ENCODE data around the gene HES3.

The HES3 gene

GRCh38 chr1:6246497-6247467, 2.8 kb downstream of the HES3 start:
- TF ChIP-seq POLR2A (IDR thresholded peaks at IDR 0.05; ENCODE audit: low read length) (no peak), GATA1 (IDR thresholded peaks at IDR 0.05; ENCODE audit: low read depth, low read length) (no peak)
- peak; percentile 82 to 90 for DNase-seq

GRCh38 chr1:6247651-6248050, 3.7 kb downstream of the HES3 start:
- no peak for DNase-seq
- no peak for TF ChIP-seq POLR2A (IDR thresholded peaks at IDR 0.05; ENCODE audit: low read length)
- TF ChIP-seq GATA1 (IDR thresholded peaks at IDR 0.05; ENCODE audit: low read depth, low read length), result no peak

GRCh38 chr1:6248161-6248776, 4.3 kb downstream of the HES3 start:
- DNase-seq, result no peak
- TF ChIP-seq GATA1 (IDR thresholded peaks at IDR 0.05; ENCODE audit: low read depth, low read length), result no peak
- TF ChIP-seq POLR2A (IDR thresholded peaks at IDR 0.05; ENCODE audit: low read length), result no peak

- peak; percentile 13 to 37 for DNase-seq
- no peak for TF ChIP-seq GATA1 (IDR thresholded peaks at IDR 0.05; ENCODE audit: low read depth, low read length)
- TF ChIP-seq POLR2A (IDR thresholded peaks at IDR 0.05; ENCODE audit: low read length), result peak; percentile 20
These were observed 5.2 kb downstream of the HES3 start for GRCh38 chr1:6248932-6249738.

GRCh38 chr1:6249739-6250689, 6.0 kb downstream of the HES3 start:
- peak in 1 of 2 experiments; percentile 25 for DNase-seq
- no peak for TF ChIP-seq POLR2A (IDR thresholded peaks at IDR 0.05; ENCODE audit: low read length)
- no peak for TF ChIP-seq GATA1 (IDR thresholded peaks at IDR 0.05; ENCODE audit: low read depth, low read length)

DNA sequence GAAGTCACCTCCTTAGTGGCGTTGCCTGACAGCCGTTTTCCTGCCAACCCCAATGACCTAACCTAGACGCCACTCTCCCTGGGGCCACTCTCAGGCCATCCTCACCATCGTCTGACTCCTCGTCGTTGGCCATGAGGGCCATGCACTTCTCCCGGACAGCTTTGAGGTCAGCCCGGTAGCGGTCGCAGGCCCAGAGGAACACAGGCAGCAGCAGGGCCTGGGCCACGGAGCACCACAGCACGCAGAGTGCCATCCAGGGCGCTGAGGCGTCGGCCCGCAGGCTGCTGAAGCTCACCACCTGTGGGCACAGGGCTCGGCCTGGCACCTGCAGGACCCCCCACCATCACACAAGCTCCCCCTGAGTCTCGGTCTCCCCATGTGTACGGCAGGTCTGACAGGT, 7.3 kb downstream of the HES3 start:
- no peak for TF ChIP-seq POLR2A (IDR thresholded peaks at IDR 0.05; ENCODE audit: low read length)
- TF ChIP-seq GATA1 (IDR thresholded peaks at IDR 0.05; ENCODE audit: low read depth, low read length), result no peak
- no peak for DNase-seq

DNA sequence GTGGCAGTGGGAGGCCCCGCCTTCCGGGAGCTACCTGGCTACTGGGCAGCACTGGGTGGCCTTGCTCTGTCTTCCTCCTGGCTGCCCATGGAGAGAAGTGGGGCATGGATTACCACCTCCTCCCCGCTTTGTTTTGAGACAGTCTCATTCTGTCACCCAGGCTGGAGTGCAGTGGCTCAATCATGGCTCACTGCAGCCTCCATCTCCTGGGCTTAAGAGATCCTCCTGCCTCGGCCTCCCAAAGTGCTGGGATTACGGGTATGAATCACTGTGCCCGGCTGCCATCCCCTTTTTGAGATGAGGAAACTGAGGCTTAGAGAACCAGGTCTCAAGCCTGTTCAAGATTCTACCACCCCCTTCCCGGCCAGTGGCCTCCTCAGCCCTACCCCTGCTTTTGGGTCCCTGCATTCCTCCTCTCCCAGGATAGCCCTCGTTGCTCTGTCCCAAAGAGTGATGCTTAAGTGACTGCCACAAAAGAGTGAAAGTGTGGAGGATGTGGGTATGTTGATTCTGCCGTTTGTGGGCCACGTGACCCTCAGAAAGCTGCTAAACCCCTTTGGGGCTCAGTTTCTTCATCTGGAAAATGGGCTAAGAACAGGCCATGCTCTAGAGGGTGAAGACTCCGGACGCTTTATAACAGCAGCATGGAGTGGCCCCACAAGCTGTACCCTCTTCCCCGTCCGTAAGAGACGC, 7.8 kb downstream of the HES3 start:
- TF ChIP-seq GATA1 (IDR thresholded peaks at IDR 0.05; ENCODE audit: low read depth, low read length) (no peak), POLR2A (IDR thresholded peaks at IDR 0.05; ENCODE audit: low read length) (no peak)
- no peak for DNase-seq

DNA sequence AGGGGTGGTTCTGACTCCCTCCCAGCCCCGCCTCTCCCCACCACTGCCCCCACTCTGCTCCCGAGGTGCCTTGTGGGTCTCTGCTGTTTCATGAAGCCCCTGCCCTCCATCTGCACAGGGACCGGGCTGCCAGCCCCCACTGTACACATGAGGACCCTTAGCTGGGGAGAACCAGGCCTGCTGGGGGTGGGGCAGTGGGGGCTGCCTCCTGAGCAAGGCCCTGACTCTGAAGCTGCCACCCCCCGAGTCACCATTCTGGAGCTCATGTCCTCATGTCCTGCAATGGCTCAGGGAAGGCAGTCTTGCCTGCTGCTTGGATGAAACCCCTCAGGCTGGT, 8.4 kb downstream of the HES3 start:
- TF ChIP-seq GATA1 (IDR thresholded peaks at IDR 0.05; ENCODE audit: low read depth, low read length), result no peak
- TF ChIP-seq POLR2A (IDR thresholded peaks at IDR 0.05; ENCODE audit: low read length), result no peak
- DNase-seq, result no peak

GRCh38 chr1:6253380-6253779, 9.4 kb downstream of the HES3 start:
- TF ChIP-seq GATA1 (IDR thresholded peaks at IDR 0.05; ENCODE audit: low read depth, low read length) (no peak), POLR2A (IDR thresholded peaks at IDR 0.05; ENCODE audit: low read length) (no peak)
- no peak for DNase-seq

DNA sequence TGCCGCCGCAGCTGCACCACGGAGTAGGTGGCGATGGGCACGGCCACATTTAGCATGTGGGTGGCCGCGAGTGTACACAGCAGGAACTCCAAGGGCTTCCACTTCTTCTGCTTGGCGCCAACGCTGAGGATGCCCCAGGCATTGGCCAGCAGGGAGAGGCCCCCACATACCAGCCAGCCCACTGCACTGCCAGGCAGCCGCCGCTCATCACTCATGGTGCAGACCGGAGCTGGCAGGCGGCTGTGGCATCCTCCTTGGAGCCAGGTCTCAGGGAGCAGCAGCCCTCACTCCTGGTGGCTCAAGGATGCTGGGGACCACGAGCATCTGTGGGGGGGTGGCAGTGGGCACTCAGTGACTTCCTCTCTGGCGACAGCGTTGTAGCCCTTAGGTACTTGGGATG, 10.7 kb downstream of the HES3 start:
- no peak for DNase-seq
- TF ChIP-seq GATA1 (IDR thresholded peaks at IDR 0.05; ENCODE audit: low read depth, low read length), result no peak
- no peak for TF ChIP-seq POLR2A (IDR thresholded peaks at IDR 0.05; ENCODE audit: low read length)

DNA sequence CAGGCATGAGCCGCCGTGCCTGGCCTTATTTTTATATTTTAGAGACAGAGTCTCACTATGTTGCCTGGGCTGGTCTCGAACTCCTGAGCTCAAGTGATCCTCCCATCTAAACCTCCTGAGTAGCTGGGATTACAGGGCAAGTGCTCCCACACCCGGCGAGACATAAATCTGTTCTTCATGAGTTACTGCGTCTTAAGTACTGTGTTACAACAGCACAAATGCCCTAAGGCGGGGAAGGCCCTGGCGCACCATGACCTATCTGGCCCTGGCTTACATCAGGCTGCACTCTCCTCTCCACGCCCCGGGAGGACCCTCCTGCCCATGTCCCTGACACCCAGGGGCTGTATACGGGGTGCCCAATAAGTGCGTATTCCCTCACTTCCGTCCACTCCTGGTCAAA, 12.7 kb downstream of the HES3 start:
- TF ChIP-seq POLR2A (IDR thresholded peaks at IDR 0.05; ENCODE audit: low read length) (no peak), GATA1 (IDR thresholded peaks at IDR 0.05; ENCODE audit: low read depth, low read length) (no peak)

GRCh38 chr1:6257541-6258069, 13.6 kb downstream of the HES3 start:
- DNase-seq, result no peak
- TF ChIP-seq POLR2A (IDR thresholded peaks at IDR 0.05; ENCODE audit: low read length) (no peak), GATA1 (IDR thresholded peaks at IDR 0.05; ENCODE audit: low read depth, low read length) (no peak)

More for the DNA sequence above, 12.7 kb downstream of the HES3 start:
- no peak for DNase-seq
